KMS-11 (cell line): ENCODE data around the gene B3GNT3.

Source experiments
- H2AFZ ChIP-seq: fragments of 200-600 bp; sonication (generic); 2 replicates; pipeline ENCODE4 v1.6.1; 2016; ENCODE audit warnings: antibody characterized with exemption, mixed run types, low read depth
- H3K27ac ChIP-seq: fragments of 200-600 bp; sonication (generic); 2 replicates; pipeline ENCODE4 v1.6.1; 2016; ENCODE audit warnings: mild to moderate bottlenecking, mixed run types
- H3K27me3 ChIP-seq: fragments of 200-600 bp; sonication (generic); 2 replicates; pipeline ENCODE4 v1.6.1; 2017; ENCODE audit warnings: mild to moderate bottlenecking, low read depth, mixed run types, moderate library complexity; ENCODE audit not compliant: insufficient read depth
- H3K36me3 ChIP-seq: fragments of 200-600 bp; sonication (generic); 2 replicates; pipeline ENCODE4 v1.6.1; 2017; ENCODE audit warnings: mild to moderate bottlenecking, mixed run types; ENCODE audit not compliant: insufficient read depth
- H3K4me1 ChIP-seq: fragments of 200-600 bp; sonication (generic); 2 replicates; pipeline ENCODE4 v1.6.1; 2016; ENCODE audit warnings: mild to moderate bottlenecking, low read depth, mixed run types; ENCODE audit not compliant: poor library complexity, severe bottlenecking
- H3K4me2 ChIP-seq: fragments of 200-600 bp; sonication (generic); 2 replicates; pipeline ENCODE4 v1.7.0; 2016; ENCODE audit warnings: mild to moderate bottlenecking, mixed run types
- H3K4me3 ChIP-seq: fragments of 200-600 bp; sonication (generic); IDR thresholded peaks from 2 replicates; pipeline ENCODE4 v1.6.1; 2017; ENCODE audit warnings: low read depth, low read length, mixed read lengths; ENCODE audit not compliant: insufficient read depth
- H3K79me2 ChIP-seq: fragments of 200-600 bp; sonication (generic); 2 replicates; pipeline ENCODE4 v1.6.1; 2016; ENCODE audit warnings: low read depth, mixed run types; ENCODE audit not compliant: insufficient read depth
- H3K9ac ChIP-seq: fragments of 200-600 bp; sonication (generic); 2 replicates; pipeline ENCODE4 v1.6.1; 2016; ENCODE audit warnings: mild to moderate bottlenecking, mixed run types
- H4K20me1 ChIP-seq: fragments of 200-600 bp; sonication (generic); 2 replicates; pipeline ENCODE4 v1.6.1; 2016; ENCODE audit warnings: mild to moderate bottlenecking, mixed run types; ENCODE audit not compliant: insufficient read depth
- CTCF ChIP-seq: fragments of 200-600 bp; sonication (generic); conservative IDR thresholded peaks from 2 replicates; pipeline ENCODE4 v1.6.1; 2017; ENCODE audit warnings: low read depth, mild to moderate bottlenecking, antibody characterized with exemption, low read length, moderate library complexity, mixed read lengths

B3GNT3 gene

GRCh38 chr19:17794412-17794730 lies 567 bp upstream of the B3GNT3 start:
- H2AFZ ChIP-seq: no peak overlapping the region
- no peak overlapping the region for H3K27ac ChIP-seq
- H3K9ac ChIP-seq: no peak overlapping the region
- H3K27me3 ChIP-seq: peaks cover 27% of the 10 kb centered on the region
- no peaks in the 10 kb centered on the region for H3K36me3 ChIP-seq
- H3K4me1 ChIP-seq: no peaks in the 10 kb centered on the region
- no peaks in the 10 kb centered on the region for H4K20me1 ChIP-seq
- no peak overlapping the region for H3K4me3 ChIP-seq
- no peak overlapping the region for H3K4me2 ChIP-seq
- no peak for TF ChIP-seq CTCF
- H3K79me2 ChIP-seq: no peaks in the 10 kb centered on the region

- Histone ChIP-seq H3K27ac (no peak overlapping the region), H3K4me2 (no peak overlapping the region), H3K4me3 (no peak overlapping the region), H3K27me3 (peaks cover 37% of the 10 kb centered on the region), H2AFZ (no peak overlapping the region), H3K4me1 (no peaks in the 10 kb centered on the region), H3K79me2 (no peaks in the 10 kb centered on the region), H3K36me3 (no peaks in the 10 kb centered on the region), H3K9ac (no peak overlapping the region), H4K20me1 (no peaks in the 10 kb centered on the region)
- no peak for TF ChIP-seq CTCF
Observed at GRCh38 chr19:17795495-17795856, 538 bp downstream of the B3GNT3 start.

GRCh38 chr19:17796013-17796837 lies 1.3 kb downstream of the B3GNT3 start:
- Histone ChIP-seq H3K27ac (no peak overlapping the region), H3K79me2 (no peaks in the 10 kb centered on the region), H3K4me3 (no peak overlapping the region), H3K27me3 (peaks cover 42% of the 10 kb centered on the region), H4K20me1 (no peaks in the 10 kb centered on the region), H3K36me3 (no peaks in the 10 kb centered on the region), H3K4me1 (no peaks in the 10 kb centered on the region), H3K4me2 (no peak overlapping the region), H3K9ac (no peak overlapping the region), H2AFZ (no peak overlapping the region)
- TF ChIP-seq CTCF: no peak

GRCh38 chr19:17796838-17797423 lies 2.0 kb downstream of the B3GNT3 start:
- no peak overlapping the region for H3K4me3 ChIP-seq
- H3K4me1 ChIP-seq: no peaks in the 10 kb centered on the region
- peaks cover 49% of the 10 kb centered on the region for H3K27me3 ChIP-seq
- H3K4me2 ChIP-seq: no peak overlapping the region
- no peak overlapping the region for H2AFZ ChIP-seq
- H3K79me2 ChIP-seq: no peaks in the 10 kb centered on the region
- H3K9ac ChIP-seq: no peak overlapping the region
- no peak overlapping the region for H3K27ac ChIP-seq
- H3K36me3 ChIP-seq: no peaks in the 10 kb centered on the region
- no peak for TF ChIP-seq CTCF
- no peaks in the 10 kb centered on the region for H4K20me1 ChIP-seq
